Measurements from ENCODE around the gene RAB9B.

The RAB9B gene

GRCh38 chrX:103791228-103791627 lies 40.8 kb downstream of the RAB9B start:
- Histone ChIP-seq H3K9me3 (ENCODE audit: control insufficient read depth in 1 of 2, low read length in 2 of 2) (no peaks in the 10 kb centered on the region), H3K4me3 (ENCODE audit: low read depth in 1 of 2, low read length in 2 of 2) (no peak overlapping the region), H3K36me3 (ENCODE audit: control insufficient read depth in 1 of 2, insufficient read depth in 2 of 2, low read length in 2 of 2) (no peaks in the 10 kb centered on the region), H3K27me3 (ENCODE audit: control insufficient read depth in 1 of 2, insufficient read depth in 2 of 2, low read length in 2 of 2) (no peaks in the 10 kb centered on the region), H3K9ac (ENCODE audit: low read depth in 1 of 2, low read length in 2 of 2) (no peak overlapping the region), H3K27ac (ENCODE audit: low read depth, low read length) (no peak overlapping the region), H3K4me1 (ENCODE audit: control insufficient read depth in 1 of 2, insufficient read depth in 2 of 2, low read length in 2 of 2) (no peaks in the 10 kb centered on the region)

- Histone ChIP-seq H3K4me3 (ENCODE audit: low read depth in 1 of 2, low read length in 2 of 2) (no peak overlapping the region), H3K4me1 (ENCODE audit: control insufficient read depth in 1 of 2, insufficient read depth in 2 of 2, low read length in 2 of 2) (no peaks in the 10 kb centered on the region), H3K36me3 (ENCODE audit: control insufficient read depth in 1 of 2, insufficient read depth in 2 of 2, low read length in 2 of 2) (no peaks in the 10 kb centered on the region), H3K27ac (ENCODE audit: low read depth, low read length) (no peak overlapping the region), H3K9ac (ENCODE audit: low read depth in 1 of 2, low read length in 2 of 2) (no peak overlapping the region), H3K9me3 (ENCODE audit: control insufficient read depth in 1 of 2, low read length in 2 of 2) (no peaks in the 10 kb centered on the region), H3K27me3 (ENCODE audit: control insufficient read depth in 1 of 2, insufficient read depth in 2 of 2, low read length in 2 of 2) (no peaks in the 10 kb centered on the region)
Observed at GRCh38 chrX:103789004-103789403, 43.1 kb downstream of the RAB9B start.

- no peaks in the 10 kb centered on the region for H3K27me3 ChIP-seq (ENCODE audit: control insufficient read depth in 1 of 2, insufficient read depth in 2 of 2, low read length in 2 of 2)
- H3K4me3 ChIP-seq (ENCODE audit: low read depth in 1 of 2, low read length in 2 of 2): no peak overlapping the region
- H3K4me1 ChIP-seq (ENCODE audit: control insufficient read depth in 1 of 2, insufficient read depth in 2 of 2, low read length in 2 of 2): no peaks in the 10 kb centered on the region
- H3K9ac ChIP-seq (ENCODE audit: low read depth in 1 of 2, low read length in 2 of 2): no peak overlapping the region
- no peak overlapping the region for H3K27ac ChIP-seq (ENCODE audit: low read depth, low read length)
- no peaks in the 10 kb centered on the region for H3K36me3 ChIP-seq (ENCODE audit: control insufficient read depth in 1 of 2, insufficient read depth in 2 of 2, low read length in 2 of 2)
- no peaks in the 10 kb centered on the region for H3K9me3 ChIP-seq (ENCODE audit: control insufficient read depth in 1 of 2, low read length in 2 of 2)
Observed at GRCh38 chrX:103783971-103784370, 48.1 kb downstream of the RAB9B start.

GRCh38 chrX:103783196-103783595 lies 48.9 kb downstream of the RAB9B start:
- no peaks in the 10 kb centered on the region for H3K27me3 ChIP-seq (ENCODE audit: control insufficient read depth in 1 of 2, insufficient read depth in 2 of 2, low read length in 2 of 2)
- H3K9ac ChIP-seq (ENCODE audit: low read depth in 1 of 2, low read length in 2 of 2): no peak overlapping the region
- H3K27ac ChIP-seq (ENCODE audit: low read depth, low read length): no peak overlapping the region
- no peaks in the 10 kb centered on the region for H3K9me3 ChIP-seq (ENCODE audit: control insufficient read depth in 1 of 2, low read length in 2 of 2)
- no peaks in the 10 kb centered on the region for H3K36me3 ChIP-seq (ENCODE audit: control insufficient read depth in 1 of 2, insufficient read depth in 2 of 2, low read length in 2 of 2)
- H3K4me1 ChIP-seq (ENCODE audit: control insufficient read depth in 1 of 2, insufficient read depth in 2 of 2, low read length in 2 of 2): no peaks in the 10 kb centered on the region
- no peak overlapping the region for H3K4me3 ChIP-seq (ENCODE audit: low read depth in 1 of 2, low read length in 2 of 2)

GRCh38 chrX:103782640-103783039 lies 49.4 kb downstream of the RAB9B start:
- Histone ChIP-seq H3K9me3 (ENCODE audit: control insufficient read depth in 1 of 2, low read length in 2 of 2) (no peaks in the 10 kb centered on the region), H3K36me3 (ENCODE audit: control insufficient read depth in 1 of 2, insufficient read depth in 2 of 2, low read length in 2 of 2) (no peaks in the 10 kb centered on the region), H3K9ac (ENCODE audit: low read depth in 1 of 2, low read length in 2 of 2) (no peak overlapping the region), H3K27ac (ENCODE audit: low read depth, low read length) (no peak overlapping the region), H3K4me3 (ENCODE audit: low read depth in 1 of 2, low read length in 2 of 2) (no peak overlapping the region), H3K4me1 (ENCODE audit: control insufficient read depth in 1 of 2, insufficient read depth in 2 of 2, low read length in 2 of 2) (no peaks in the 10 kb centered on the region), H3K27me3 (ENCODE audit: control insufficient read depth in 1 of 2, insufficient read depth in 2 of 2, low read length in 2 of 2) (peaks cover 0 to 2% of the 10 kb centered on the region in 2 donors)

- Histone ChIP-seq H3K4me3 (ENCODE audit: low read depth in 1 of 2, low read length in 2 of 2) (no peak overlapping the region), H3K36me3 (ENCODE audit: control insufficient read depth in 1 of 2, insufficient read depth in 2 of 2, low read length in 2 of 2) (no peaks in the 10 kb centered on the region), H3K9me3 (ENCODE audit: control insufficient read depth in 1 of 2, low read length in 2 of 2) (no peaks in the 10 kb centered on the region), H3K27me3 (ENCODE audit: control insufficient read depth in 1 of 2, insufficient read depth in 2 of 2, low read length in 2 of 2) (peaks cover 0 to 5% of the 10 kb centered on the region in 2 donors), H3K9ac (ENCODE audit: low read depth in 1 of 2, low read length in 2 of 2) (no peak overlapping the region), H3K27ac (ENCODE audit: low read depth, low read length) (no peak overlapping the region), H3K4me1 (ENCODE audit: control insufficient read depth in 1 of 2, insufficient read depth in 2 of 2, low read length in 2 of 2) (no peaks in the 10 kb centered on the region)
Observed at GRCh38 chrX:103781706-103782105, 50.4 kb downstream of the RAB9B start.

GRCh38 chrX:103781062-103781402 lies 51.0 kb downstream of the RAB9B start:
- H3K4me3 ChIP-seq (ENCODE audit: low read depth in 1 of 2, low read length in 2 of 2): no peak overlapping the region
- H3K27me3 ChIP-seq (ENCODE audit: control insufficient read depth in 1 of 2, insufficient read depth in 2 of 2, low read length in 2 of 2): peaks cover 0 to 5% of the 10 kb centered on the region in 2 donors

GRCh38 chrX:103780336-103781061 lies 51.6 kb downstream of the RAB9B start:
- no peaks in the 10 kb centered on the region for H3K9me3 ChIP-seq (ENCODE audit: control insufficient read depth in 1 of 2, low read length in 2 of 2)
- H3K4me1 ChIP-seq (ENCODE audit: control insufficient read depth in 1 of 2, insufficient read depth in 2 of 2, low read length in 2 of 2): no peaks in the 10 kb centered on the region
- H3K27me3 ChIP-seq (ENCODE audit: control insufficient read depth in 1 of 2, insufficient read depth in 2 of 2, low read length in 2 of 2): peaks cover 0 to 5% of the 10 kb centered on the region in 2 donors
- no peak overlapping the region for H3K27ac ChIP-seq (ENCODE audit: low read depth, low read length)
- H3K4me3 ChIP-seq (ENCODE audit: low read depth in 1 of 2, low read length in 2 of 2): no peak overlapping the region
- no peaks in the 10 kb centered on the region for H3K36me3 ChIP-seq (ENCODE audit: control insufficient read depth in 1 of 2, insufficient read depth in 2 of 2, low read length in 2 of 2)
- H3K9ac ChIP-seq (ENCODE audit: low read depth in 1 of 2, low read length in 2 of 2): no peak overlapping the region

More at GRCh38 chrX:103781062-103781402, 51.0 kb downstream of the RAB9B start:
- Histone ChIP-seq H3K9me3 (ENCODE audit: control insufficient read depth in 1 of 2, low read length in 2 of 2) (no peaks in the 10 kb centered on the region), H3K36me3 (ENCODE audit: control insufficient read depth in 1 of 2, insufficient read depth in 2 of 2, low read length in 2 of 2) (no peaks in the 10 kb centered on the region), H3K9ac (ENCODE audit: low read depth in 1 of 2, low read length in 2 of 2) (no peak overlapping the region), H3K27ac (ENCODE audit: low read depth, low read length) (no peak overlapping the region), H3K4me1 (ENCODE audit: control insufficient read depth in 1 of 2, insufficient read depth in 2 of 2, low read length in 2 of 2) (no peaks in the 10 kb centered on the region)

GRCh38 chrX:103779141-103779789 lies 52.8 kb downstream of the RAB9B start:
- Histone ChIP-seq H3K9ac (ENCODE audit: low read depth in 1 of 2, low read length in 2 of 2) (no peak overlapping the region), H3K4me3 (ENCODE audit: low read depth in 1 of 2, low read length in 2 of 2) (no peak overlapping the region)

GRCh38 chrX:103776546-103776945 lies 55.5 kb downstream of the RAB9B start, which contains the start of gene PLP1:
PLP1 (plus strand) TSS chrX:103776840; CDS start chrX:103776996, 156 bp downstream.
- H3K36me3 ChIP-seq (ENCODE audit: control insufficient read depth in 1 of 2, insufficient read depth in 2 of 2, low read length in 2 of 2): no peaks in the 10 kb centered on the region
- H3K9me3 ChIP-seq (ENCODE audit: control insufficient read depth in 1 of 2, low read length in 2 of 2): no peaks in the 10 kb centered on the region
- H3K27ac ChIP-seq (ENCODE audit: low read depth, low read length): no peak within 1 kb of the TSS
- H3K4me1 ChIP-seq (ENCODE audit: control insufficient read depth in 1 of 2, insufficient read depth in 2 of 2, low read length in 2 of 2): no peaks in the 10 kb centered on the region
- H3K27me3 ChIP-seq (ENCODE audit: control insufficient read depth in 1 of 2, insufficient read depth in 2 of 2, low read length in 2 of 2): peaks cover 0 to 5% of the 10 kb centered on the region in 2 donors
- H3K9ac ChIP-seq (ENCODE audit: low read depth in 1 of 2, low read length in 2 of 2): no peak within 1 kb of the TSS
- H3K4me3 ChIP-seq (ENCODE audit: low read depth in 1 of 2, low read length in 2 of 2): no peak within 1 kb of the TSS

More at GRCh38 chrX:103779141-103779789, 52.8 kb downstream of the RAB9B start:
- Histone ChIP-seq H3K9me3 (ENCODE audit: control insufficient read depth in 1 of 2, low read length in 2 of 2) (no peaks in the 10 kb centered on the region), H3K27ac (ENCODE audit: low read depth, low read length) (no peak overlapping the region), H3K4me1 (ENCODE audit: control insufficient read depth in 1 of 2, insufficient read depth in 2 of 2, low read length in 2 of 2) (no peaks in the 10 kb centered on the region), H3K27me3 (ENCODE audit: control insufficient read depth in 1 of 2, insufficient read depth in 2 of 2, low read length in 2 of 2) (peaks cover 0 to 5% of the 10 kb centered on the region in 2 donors), H3K36me3 (ENCODE audit: control insufficient read depth in 1 of 2, insufficient read depth in 2 of 2, low read length in 2 of 2) (no peaks in the 10 kb centered on the region)

All from duodenal mucosa (tissue), 2 donors.